VCaP (cell line): ENCODE results near the gene ZNF653.

Experiments used
- H3K27ac ChIP-seq: fragments of 450-650 bp; 2 replicates; pipeline ENCODE4 v1.5.1; 2017
- CTCF ChIP-seq: fragments of 450-650 bp; conservative IDR thresholded peaks from 2 replicates; pipeline ENCODE4 v1.5.1; 2017; ENCODE audit warnings: mild to moderate bottlenecking, moderate library complexity

The ZNF653 gene

GRCh38 chr19:11510444-11510843, 4.8 kb upstream of the ZNF653 start:
- no peak for TF ChIP-seq CTCF
- no peak overlapping the region for H3K27ac ChIP-seq

GRCh38 chr19:11507370-11508078, 1.9 kb upstream of the ZNF653 start:
- no peak overlapping the region for H3K27ac ChIP-seq
- no peak for TF ChIP-seq CTCF

GRCh38 chr19:11506967-11507366, 1.3 kb upstream of the ZNF653 start:
- TF ChIP-seq CTCF = no peak
- H3K27ac ChIP-seq = no peak overlapping the region

GRCh38 chr19:11506101-11506555, 489 bp upstream of the ZNF653 start:
- TF ChIP-seq CTCF = no peak
- H3K27ac ChIP-seq = peak overlapping the region; percentile 92

- TF ChIP-seq CTCF = no peak
These were observed 571 bp downstream of the ZNF653 start for GRCh38 chr19:11505032-11505503.

GRCh38 chr19:11504502-11505031, 1.1 kb downstream of the ZNF653 start:
- TF ChIP-seq CTCF = no peak
- peak overlapping the region; percentile 92 for H3K27ac ChIP-seq

More at GRCh38 chr19:11505032-11505503, 571 bp downstream of the ZNF653 start:
- H3K27ac ChIP-seq = peak overlapping the region; percentile 92

GRCh38 chr19:11499890-11500420, 5.7 kb downstream of the ZNF653 start:
- H3K27ac ChIP-seq = no peak overlapping the region
- TF ChIP-seq CTCF = no peak
